HepG2 (cell line): ENCODE measurements around the gene FAM222B. TPM values are rescaled to one million over a fixed set of nuclear protein-coding genes. Genes with fewer than 3 reads are reported as not detected.

Experiments
- ARNT2 ChIP-seq: sonication (generic); formaldehyde crosslinking; IDR thresholded peaks from 2 replicates; pipeline ENCODE4 v1.8.0; 2022; ENCODE audit warnings: mild to moderate bottlenecking, low read depth, missing genetic modification reagents, moderate library complexity
- ATF7 ChIP-seq, 2 experiments: fragments of 450-650 bp in 1 of 2; sonication (generic) in 1 of 2; formaldehyde crosslinking in 1 of 2; IDR thresholded peaks; 2 replicates each; pipeline versions ENCODE4 v1.4.0 to v1.6.1; 2016 to 2020; ENCODE audit warnings: antibody characterized with exemption in 1 of 2, mild to moderate bottlenecking in 1 of 2, missing genetic modification reagents in 1 of 2
- CBX1 ChIP-seq: IDR thresholded peaks from one replicate; pipeline ENCODE4 v1.6.1; 2016; ENCODE audit warnings: antibody characterized with exemption, low read depth
- CHCHD3 ChIP-seq: sonication (generic); formaldehyde crosslinking; IDR thresholded peaks from 2 replicates; pipeline ENCODE4 v1.8.0; 2022; ENCODE audit warnings: mild to moderate bottlenecking, missing genetic modification reagents, moderate library complexity
- FOXJ3 ChIP-seq: sonication (generic); formaldehyde crosslinking; IDR thresholded peaks from 2 replicates; pipeline ENCODE4 v1.4.0; 2020; ENCODE audit warnings: missing genetic modification reagents, mild to moderate bottlenecking, borderline replicate concordance
- GATAD1 ChIP-seq: IDR thresholded peaks from 2 replicates; pipeline ENCODE4 v1.6.1; 2016; ENCODE audit warnings: missing genetic modification reagents, missing compliant biosample characterization
- HMG20B ChIP-seq: conservative IDR thresholded peaks from 2 replicates; pipeline ENCODE4 v1.6.1; 2016; ENCODE audit warnings: missing genetic modification reagents, missing compliant biosample characterization
- MAFK ChIP-seq, 2 experiments: IDR thresholded peaks in 1 of 2; conservative IDR thresholded peaks in 1 of 2; 2 replicates each; pipeline ENCODE4 v1.6.1; 2011; ENCODE audit warnings: improper control_type of control experiment in 2 of 2, low read length in 2 of 2
- MXI1 ChIP-seq: IDR thresholded peaks from 3 replicates; pipeline ENCODE4 v1.6.1; 2012; ENCODE audit warnings: low read depth, low read length, inconsistent platforms, borderline replicate concordance
- NRL ChIP-seq: sonication (generic); formaldehyde crosslinking; IDR thresholded peaks from 2 replicates; pipeline ENCODE4 v1.5.0; 2020; ENCODE audit warnings: missing genetic modification reagents, mild to moderate bottlenecking, moderate library complexity, borderline replicate concordance
- ONECUT2 ChIP-seq: sonication (generic); formaldehyde crosslinking; IDR thresholded peaks from 2 replicates; pipeline ENCODE4 v1.4.0; 2020; ENCODE audit warnings: missing genetic modification reagents
- PHB2 ChIP-seq: fragments of 450-650 bp; IDR thresholded peaks from 2 replicates; pipeline ENCODE4 v1.6.1; 2018; ENCODE audit not compliant: partially characterized antibody
- PLRG1 ChIP-seq: fragments of 450-650 bp; conservative IDR thresholded peaks from 2 replicates; pipeline ENCODE4 v1.6.1; 2016
- SMAD9 ChIP-seq: sonication (generic); formaldehyde crosslinking; IDR thresholded peaks from 2 replicates; pipeline ENCODE4 v1.5.1; 2020; ENCODE audit warnings: mild to moderate bottlenecking, missing genetic modification reagents
- THAP11 ChIP-seq: IDR thresholded peaks from 2 replicates; pipeline ENCODE4 v1.6.1; 2016; ENCODE audit warnings: missing biosample characterization, missing genetic modification reagents
- TSC22D2 ChIP-seq: sonication (generic); formaldehyde crosslinking; IDR thresholded peaks from 2 replicates; pipeline ENCODE4 v1.5.1; 2020; ENCODE audit warnings: missing genetic modification reagents, mild to moderate bottlenecking, borderline replicate concordance
- ZNF570 ChIP-seq: sonication (generic); formaldehyde crosslinking; IDR thresholded peaks from 2 replicates; pipeline ENCODE4 v1.4.0; 2020; ENCODE audit warnings: mild to moderate bottlenecking, missing genetic modification reagents, borderline replicate concordance
- ZNF672 ChIP-seq: sonication (generic); formaldehyde crosslinking; IDR thresholded peaks from 2 replicates; pipeline ENCODE4 v1.8.1; 2022; ENCODE audit warnings: missing genetic modification reagents
- ZNF703 ChIP-seq: sonication (generic); formaldehyde crosslinking; IDR thresholded peaks from 2 replicates; pipeline ENCODE4 v1.5.1; 2020; ENCODE audit warnings: missing genetic modification reagents, mild to moderate bottlenecking, moderate library complexity, borderline replicate concordance
- ZNF841 ChIP-seq: sonication (generic); formaldehyde crosslinking; IDR thresholded peaks from 2 replicates; pipeline ENCODE4 v1.8.1; 2023; ENCODE audit warnings: missing genetic modification reagents, borderline replicate concordance
- polyA plus RNA-seq, 8 experiments: library from polyadenylated mRNA; depleted of rRNA in 3 of 8; stranded (reverse) in 7 of 8; unstranded in 1 of 8; fragments of >200 nt; fragmentation: Illumina TruSeq in 4 of 8; extraction: Trizol in 4 of 8; gene quantifications; 2 replicates each; pipeline versions ENCODE4 v1.2.1 to v1.2.3, GENCODE V29; 2011 to 2016; ENCODE audit warnings: low read depth in 4 of 8, missing spikeins in 1 of 8, mixed read lengths in 1 of 8; ENCODE audit not compliant: insufficient read depth in 1 of 8
- total RNA-seq, 5 experiments: library from RNA; depleted of rRNA; stranded (reverse); fragments of >200 nt; fragmentation: Illumina TruSeq; extraction: Trizol; gene quantifications; 2 replicates each; pipeline ENCODE4 v1.2.3, GENCODE V29; 2016; ENCODE audit warnings: low read depth in 1 of 5
- TF ChIP-seq, protein P1 (sequence below): sonication (generic); formaldehyde crosslinking; conservative IDR thresholded peaks from 2 replicates; pipeline ENCODE4 v1.4.0; 2020; ENCODE audit warnings: missing genetic modification reagents
- TF ChIP-seq, protein P2 (sequence below): sonication (generic); formaldehyde crosslinking; IDR thresholded peaks from 2 replicates; pipeline ENCODE4 v1.5.0; 2020; ENCODE audit warnings: missing genetic modification reagents
- TF ChIP-seq, protein P3 (sequence below): sonication (generic); formaldehyde crosslinking; IDR thresholded peaks from 2 replicates; pipeline ENCODE4 v1.4.0; 2020; ENCODE audit warnings: missing genetic modification reagents
- TF ChIP-seq, protein P4 (sequence below): sonication (generic); formaldehyde crosslinking; IDR thresholded peaks from 2 replicates; pipeline ENCODE4 v1.4.0; 2020; ENCODE audit warnings: missing genetic modification reagents

Gene FAM222B
- total and polyA plus RNA-seq, 2 of the 13 experiments (the other 11 are each of a cell fraction or from before 2014, with no cell fraction given) = 3.5 to 7.3 TPM

DNA sequence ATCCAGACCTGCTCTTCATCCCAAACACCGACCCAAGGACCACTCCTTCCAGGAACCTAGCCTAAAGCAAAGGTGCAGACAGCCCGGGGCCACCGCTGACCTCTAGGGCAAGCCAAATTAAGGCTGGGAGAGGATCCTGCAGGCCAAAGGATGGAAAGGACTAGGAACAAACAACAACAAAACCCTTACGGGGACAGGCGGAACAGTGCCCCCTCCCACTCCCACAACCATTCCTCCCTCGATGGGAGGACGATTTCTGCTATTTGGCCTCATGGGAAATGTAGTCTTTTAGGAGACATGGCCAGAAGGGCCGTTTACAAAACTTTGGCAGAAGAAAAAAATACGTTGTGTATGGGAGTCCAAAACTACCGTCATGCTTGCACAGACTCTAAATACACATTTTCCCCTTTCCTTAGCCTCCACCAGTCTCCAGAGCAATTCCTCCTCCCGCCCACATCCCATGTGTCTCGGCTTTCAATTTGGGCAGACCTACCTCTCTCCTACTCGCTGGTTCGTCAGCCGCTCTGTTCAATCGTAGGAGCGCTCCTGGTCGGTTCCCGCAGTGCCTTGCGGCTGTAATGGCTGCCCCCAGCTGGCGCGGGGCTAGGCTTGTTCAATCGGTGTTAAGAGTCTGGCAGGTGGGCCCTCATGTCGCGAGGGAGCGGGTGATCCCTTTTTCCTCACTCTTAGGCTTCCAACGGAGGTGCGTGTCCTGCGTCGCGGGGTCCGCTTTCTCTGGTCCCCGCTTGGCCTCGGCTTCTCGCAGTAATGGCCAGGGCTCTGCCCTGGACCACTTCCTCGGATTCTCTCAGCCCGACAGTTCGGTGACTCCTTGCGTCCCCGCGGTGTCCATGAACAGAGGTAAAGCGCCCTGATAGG is 12.1 kb upstream of the FAM222B start, which contains the start of gene ERAL1 (continued):
- TF ChIP-seq, protein P1, sequence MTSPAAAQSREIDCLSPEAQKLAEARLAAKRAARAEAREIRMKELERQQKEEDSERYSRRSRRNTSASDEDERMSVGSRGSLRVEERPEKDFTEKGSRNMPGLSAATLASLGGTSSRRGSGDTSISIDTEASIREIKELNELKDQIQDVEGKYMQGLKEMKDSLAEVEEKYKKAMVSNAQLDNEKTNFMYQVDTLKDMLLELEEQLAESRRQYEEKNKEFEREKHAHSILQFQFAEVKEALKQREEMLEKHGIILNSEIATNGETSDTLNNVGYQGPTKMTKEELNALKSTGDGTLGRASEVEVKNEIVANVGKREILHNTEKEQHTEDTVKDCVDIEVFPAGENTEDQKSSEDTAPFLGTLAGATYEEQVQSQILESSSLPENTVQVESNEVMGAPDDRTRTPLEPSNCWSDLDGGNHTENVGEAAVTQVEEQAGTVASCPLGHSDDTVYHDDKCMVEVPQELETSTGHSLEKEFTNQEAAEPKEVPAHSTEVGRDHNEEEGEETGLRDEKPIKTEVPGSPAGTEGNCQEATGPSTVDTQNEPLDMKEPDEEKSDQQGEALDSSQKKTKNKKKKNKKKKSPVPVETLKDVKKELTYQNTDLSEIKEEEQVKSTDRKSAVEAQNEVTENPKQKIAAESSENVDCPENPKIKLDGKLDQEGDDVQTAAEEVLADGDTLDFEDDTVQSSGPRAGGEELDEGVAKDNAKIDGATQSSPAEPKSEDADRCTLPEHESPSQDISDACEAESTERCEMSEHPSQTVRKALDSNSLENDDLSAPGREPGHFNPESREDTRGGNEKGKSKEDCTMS (CRISPR knock-in tag) = no peak
- TF ChIP-seq, protein P2, sequence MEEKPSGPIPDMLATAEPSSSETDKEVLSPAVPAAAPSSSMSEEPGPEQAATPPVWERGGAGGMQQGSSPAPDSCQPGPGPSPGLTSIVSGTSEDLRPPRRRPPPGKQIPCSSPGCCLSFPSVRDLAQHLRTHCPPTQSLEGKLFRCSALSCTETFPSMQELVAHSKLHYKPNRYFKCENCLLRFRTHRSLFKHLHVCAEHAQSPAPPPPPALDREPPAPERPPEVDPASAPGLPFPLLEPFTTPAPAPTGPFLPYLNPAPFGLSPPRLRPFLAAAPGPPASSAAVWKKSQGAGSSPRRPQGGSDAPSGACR (CRISPR knock-in tag) = 0 out of 2 replicates have a peak, but pooled peaks have one; percentile 8
- peak; percentile 100 for TF ChIP-seq GATAD1 (CRISPR knock-in tag)
- TF ChIP-seq, protein P3, sequence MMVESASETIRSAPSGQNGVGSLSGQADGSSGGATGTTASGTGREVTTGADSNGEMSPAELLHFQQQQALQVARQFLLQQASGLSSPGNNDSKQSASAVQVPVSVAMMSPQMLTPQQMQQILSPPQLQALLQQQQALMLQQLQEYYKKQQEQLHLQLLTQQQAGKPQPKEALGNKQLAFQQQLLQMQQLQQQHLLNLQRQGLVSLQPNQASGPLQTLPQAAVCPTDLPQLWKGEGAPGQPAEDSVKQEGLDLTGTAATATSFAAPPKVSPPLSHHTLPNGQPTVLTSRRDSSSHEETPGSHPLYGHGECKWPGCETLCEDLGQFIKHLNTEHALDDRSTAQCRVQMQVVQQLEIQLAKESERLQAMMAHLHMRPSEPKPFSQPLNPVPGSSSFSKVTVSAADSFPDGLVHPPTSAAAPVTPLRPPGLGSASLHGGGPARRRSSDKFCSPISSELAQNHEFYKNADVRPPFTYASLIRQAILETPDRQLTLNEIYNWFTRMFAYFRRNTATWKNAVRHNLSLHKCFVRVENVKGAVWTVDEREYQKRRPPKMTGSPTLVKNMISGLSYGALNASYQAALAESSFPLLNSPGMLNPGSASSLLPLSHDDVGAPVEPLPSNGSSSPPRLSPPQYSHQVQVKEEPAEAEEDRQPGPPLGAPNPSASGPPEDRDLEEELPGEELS (CRISPR knock-in tag) = no peak; the same call in 1 of the 2 replicates
- TF ChIP-seq MAFK (conservative IDR thresholded peaks at IDR 0.05 in 1 of 2, IDR thresholded peaks at IDR 0.05 in 1 of 2; ENCODE audit: low read length in 2 of 2) = no peak
- TF ChIP-seq PHB2 = no peak
- no peak for TF ChIP-seq ZNF703 (CRISPR knock-in tag)
- TF ChIP-seq NRL = peak; percentile 85
- peak; percentile 74; the same call in 1 of the 2 replicates for TF ChIP-seq TSC22D2 (CRISPR knock-in tag)
- no peak for TF ChIP-seq PLRG1
- TF ChIP-seq ATF7 (IDR thresholded peaks at IDR 0.05) = no peak
- no peak for TF ChIP-seq ATF7 (CRISPR knock-in tag; IDR thresholded peaks at IDR 0.05)
- TF ChIP-seq ZNF672 = no peak
- TF ChIP-seq ONECUT2 (CRISPR knock-in tag) = no peak
- TF ChIP-seq CHCHD3 (CRISPR knock-in tag) = no peak
- TF ChIP-seq ZNF841 (CRISPR knock-in tag) = no peak
- no peak for TF ChIP-seq HMG20B (CRISPR knock-in tag)
- TF ChIP-seq, protein P4, sequence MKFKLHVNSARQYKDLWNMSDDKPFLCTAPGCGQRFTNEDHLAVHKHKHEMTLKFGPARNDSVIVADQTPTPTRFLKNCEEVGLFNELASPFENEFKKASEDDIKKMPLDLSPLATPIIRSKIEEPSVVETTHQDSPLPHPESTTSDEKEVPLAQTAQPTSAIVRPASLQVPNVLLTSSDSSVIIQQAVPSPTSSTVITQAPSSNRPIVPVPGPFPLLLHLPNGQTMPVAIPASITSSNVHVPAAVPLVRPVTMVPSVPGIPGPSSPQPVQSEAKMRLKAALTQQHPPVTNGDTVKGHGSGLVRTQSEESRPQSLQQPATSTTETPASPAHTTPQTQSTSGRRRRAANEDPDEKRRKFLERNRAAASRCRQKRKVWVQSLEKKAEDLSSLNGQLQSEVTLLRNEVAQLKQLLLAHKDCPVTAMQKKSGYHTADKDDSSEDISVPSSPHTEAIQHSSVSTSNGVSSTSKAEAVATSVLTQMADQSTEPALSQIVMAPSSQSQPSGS = peak; percentile 35; the same call in 1 of the 2 replicates
- no peak for TF ChIP-seq CBX1
- TF ChIP-seq SMAD9 = no peak
- peak; percentile 97 for TF ChIP-seq THAP11 (CRISPR knock-in tag)
- TF ChIP-seq FOXJ3 (CRISPR knock-in tag) = no peak
- peak; percentile 58 for TF ChIP-seq ARNT2 (CRISPR knock-in tag)
- TF ChIP-seq ZNF570 (CRISPR knock-in tag) = no peak
- TF ChIP-seq MXI1 = 0 out of 3 replicates have a peak, but pooled peaks have one; percentile 60
